ENCODE measurements around the gene KAT6B. TPM values are rescaled to one million over a fixed set of nuclear protein-coding genes. Genes with fewer than 3 reads are reported as not detected.

KAT6B gene
- total and polyA plus RNA-seq, 2 donors (not counting 1 experiment from before 2014, with no cell fraction given): 8.6 to 111 TPM

GRCh38 chr10:75018251-75018650, 191.9 kb downstream of the KAT6B start:
- ChIA-PET POLR2A (interaction anchor here (0.6 kb wide), 1 partner anchor 193 kb away, joined by 4 read pairs; no protein-coding TSS in a partner anchor), CTCF (interaction anchor here (0.6 to 5.0 kb wide), 4 partner anchors 192 to 598 kb away, joined by 3 to 49 read pairs (median 16); partner anchors contain the start of gene KAT6B)
- no peak overlapping the region for H3K27ac ChIP-seq (ENCODE audit: low read length in 2 of 2)
- peaks cover 17 to 19% of the 10 kb centered on the region in 2 donors for H3K4me1 ChIP-seq (ENCODE audit: control insufficient read depth in 2 of 2, insufficient read depth in 2 of 2, low read length in 2 of 2)
- intact Hi-C loops (cut with micrococcal nuclease): loop anchor here (5.0 to 10.0 kb wide), 5 partner anchors 41 to 596 kb away; partner anchors contain the start of genes COMTD1 and KAT6B
- H3K9me3 ChIP-seq (ENCODE audit: control extremely low read depth in 1 of 3, control insufficient read depth in 2 of 3, insufficient read depth in 1 of 3, low read length in 2 of 3): no peaks in the 10 kb centered on the region
- Mint-ChIP-seq H3K4me3 (no peak overlapping the region), H3K4me1 (peaks cover 31% of the 10 kb centered on the region), H3K27me3 (no peaks in the 10 kb centered on the region), H3K27ac (no peak overlapping the region), H3K9me3 (ENCODE audit: insufficient read depth) (no peaks in the 10 kb centered on the region)
- TF ChIP-seq EZH2 (IDR thresholded peaks at IDR 0.05; ENCODE audit: borderline replicate concordance, insufficient read depth, low read depth, low read length, poor library complexity, severe bottlenecking): no peak
- TF ChIP-seq CTCF (IDR thresholded peaks at IDR 0.05): no peak
- H3K79me2 ChIP-seq (ENCODE audit: control insufficient read depth, insufficient read depth, low read length): no peaks in the 10 kb centered on the region
- H3K4me3 ChIP-seq (ENCODE audit: control extremely low read depth in 1 of 5, extremely low read depth in 1 of 5, insufficient read depth in 1 of 5, low read depth in 2 of 5, low read length in 4 of 5): no peak overlapping the region
- no peak overlapping the region for H2AFZ ChIP-seq (ENCODE audit: insufficient read depth, low read depth, low read length, poor library complexity, severe bottlenecking)
- no peak for ATAC-seq (ENCODE audit: low read depth)
- 98% methylated on average over 5 of the region's 6 CpGs for WGBS (ENCODE audit: insufficient coverage)
- no peak overlapping the region for H3K4me2 ChIP-seq (replicated peaks; ENCODE audit: low read depth, low read length, poor library complexity, severe bottlenecking)
- no peak overlapping the region for H3K9ac ChIP-seq (ENCODE audit: low read length)
- H3K27me3 ChIP-seq (replicated peaks in 1 of 4; ENCODE audit: control extremely low read depth in 1 of 4, control insufficient read depth in 3 of 4, insufficient read depth in 4 of 4, low read length in 3 of 4): no peaks in the 10 kb centered on the region
- H4K20me1 ChIP-seq (ENCODE audit: control insufficient read depth, insufficient read depth, low read length, poor library complexity, severe bottlenecking): no peaks in the 10 kb centered on the region
- no peak for DNase-seq
- peaks cover 15 to 41% of the 10 kb centered on the region in 2 experiments for H3K36me3 ChIP-seq (replicated peaks in 1 of 2; ENCODE audit: control extremely low read depth in 1 of 2, control insufficient read depth in 1 of 2, extremely low read depth in 1 of 2, insufficient read depth in 2 of 2, low read length in 1 of 2)

GRCh38 chr10:75018686-75019307, 192.4 kb downstream of the KAT6B start:
- Histone ChIP-seq H2AFZ (ENCODE audit: insufficient read depth, low read depth, low read length, poor library complexity, severe bottlenecking) (no peak overlapping the region), H4K20me1 (ENCODE audit: control insufficient read depth, insufficient read depth, low read length, poor library complexity, severe bottlenecking) (no peaks in the 10 kb centered on the region), H3K27me3 (replicated peaks in 1 of 4; ENCODE audit: control extremely low read depth in 1 of 4, control insufficient read depth in 3 of 4, insufficient read depth in 4 of 4, low read length in 3 of 4) (no peaks in the 10 kb centered on the region), H3K27ac (ENCODE audit: low read length in 2 of 2) (no peak overlapping the region), H3K79me2 (ENCODE audit: control insufficient read depth, insufficient read depth, low read length) (no peaks in the 10 kb centered on the region), H3K9me3 (ENCODE audit: control extremely low read depth in 1 of 3, control insufficient read depth in 2 of 3, insufficient read depth in 1 of 3, low read length in 2 of 3) (no peaks in the 10 kb centered on the region), H3K9ac (ENCODE audit: low read length) (no peak overlapping the region), H3K4me3 (ENCODE audit: control extremely low read depth in 1 of 5, extremely low read depth in 1 of 5, insufficient read depth in 1 of 5, low read depth in 2 of 5, low read length in 4 of 5) (no peak overlapping the region), H3K4me1 (ENCODE audit: control insufficient read depth in 2 of 2, insufficient read depth in 2 of 2, low read length in 2 of 2) (peaks cover 11 to 13% of the 10 kb centered on the region in 2 donors), H3K36me3 (replicated peaks in 1 of 2; ENCODE audit: control extremely low read depth in 1 of 2, control insufficient read depth in 1 of 2, extremely low read depth in 1 of 2, insufficient read depth in 2 of 2, low read length in 1 of 2) (peaks cover 15 to 41% of the 10 kb centered on the region in 2 experiments), H3K4me2 (replicated peaks; ENCODE audit: low read depth, low read length, poor library complexity, severe bottlenecking) (no peak overlapping the region)
- Mint-ChIP-seq H3K27ac (no peak overlapping the region), H3K4me1 (peaks cover 25% of the 10 kb centered on the region), H3K27me3 (no peaks in the 10 kb centered on the region), H3K4me3 (no peak overlapping the region), H3K9me3 (ENCODE audit: insufficient read depth) (no peaks in the 10 kb centered on the region)
- no peak for ATAC-seq (ENCODE audit: low read depth)
- POLR2A ChIA-PET: interaction anchor here (0.6 kb wide), 1 partner anchor 193 kb away, joined by 4 read pairs; no protein-coding TSS in a partner anchor
- 85% methylated on average over 6 of the region's 8 CpGs for WGBS (ENCODE audit: insufficient coverage)
- DNase-seq: no peak
- CTCF ChIA-PET: interaction anchor here (0.6 to 5.0 kb wide), 12 partner anchors 19 to 752 kb away, joined by 3 to 49 read pairs (median 4); partner anchors contain the start of gene KAT6B
- TF ChIP-seq EZH2 (IDR thresholded peaks at IDR 0.05; ENCODE audit: borderline replicate concordance, insufficient read depth, low read depth, low read length, poor library complexity, severe bottlenecking): no peak
- no peak for TF ChIP-seq CTCF (IDR thresholded peaks at IDR 0.05)
- intact Hi-C loops (cut with micrococcal nuclease): loop anchor here (5.0 to 10.0 kb wide), 5 partner anchors 41 to 596 kb away; partner anchors contain the start of genes COMTD1 and KAT6B
